HG02840 (cell line): ENCODE data around the gene TFDP1.
"Not testable (repeated sequence)": the region's sequence is repeated elsewhere in the genome, so short reads cannot be mapped to it uniquely, and the experiment has no call there.

Experiments
- ATAC-seq: cut with Tn5 transposase; IDR thresholded peaks from one replicate; pipeline ENCODE4 v1.9.1; 2021; ENCODE audit warnings: mild to moderate bottlenecking, moderate library complexity, moderate number of reproducible peaks; ENCODE audit not compliant: unreplicated experiment, low FRiP score

Gene TFDP1

DNA sequence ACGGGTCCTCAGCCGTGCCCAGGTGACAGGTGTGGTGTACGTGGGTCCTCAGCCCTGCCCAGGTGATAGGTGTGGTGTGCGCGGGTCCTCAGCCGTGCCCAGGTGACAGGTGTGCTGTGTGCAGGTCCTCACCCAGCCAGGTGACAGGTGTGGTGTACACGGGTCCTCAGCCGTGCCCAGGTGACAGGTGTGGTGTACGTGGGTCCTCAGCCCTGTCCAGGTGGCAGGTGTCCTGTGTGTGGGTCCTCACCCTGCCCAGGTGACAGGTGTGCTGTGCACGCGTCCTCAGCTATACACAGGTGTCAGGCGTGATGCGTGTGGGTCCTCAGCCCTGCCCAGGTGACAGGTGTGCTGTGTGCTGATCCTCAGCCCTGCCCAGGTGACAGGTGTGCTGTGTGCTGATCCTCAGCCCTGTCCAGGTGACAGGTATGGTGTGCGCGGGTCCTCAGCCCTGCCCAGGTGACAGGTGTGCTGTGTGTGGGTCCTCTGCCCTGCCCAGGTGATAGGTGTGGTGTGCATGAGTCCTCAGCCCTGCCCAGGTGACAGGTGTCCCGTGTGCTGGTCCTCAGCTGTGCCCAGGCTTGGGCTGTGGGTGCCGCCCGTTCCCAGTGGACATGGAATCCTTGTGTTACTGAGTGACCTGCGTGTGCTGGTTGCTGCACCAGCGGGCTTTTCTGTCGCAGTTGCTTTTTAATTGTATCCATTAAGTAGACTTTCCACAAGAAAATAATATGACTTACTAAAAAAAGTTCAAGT, 9.7 kb downstream of the TFDP1 start:
- not testable (repeated sequence) for ATAC-seq

DNA sequence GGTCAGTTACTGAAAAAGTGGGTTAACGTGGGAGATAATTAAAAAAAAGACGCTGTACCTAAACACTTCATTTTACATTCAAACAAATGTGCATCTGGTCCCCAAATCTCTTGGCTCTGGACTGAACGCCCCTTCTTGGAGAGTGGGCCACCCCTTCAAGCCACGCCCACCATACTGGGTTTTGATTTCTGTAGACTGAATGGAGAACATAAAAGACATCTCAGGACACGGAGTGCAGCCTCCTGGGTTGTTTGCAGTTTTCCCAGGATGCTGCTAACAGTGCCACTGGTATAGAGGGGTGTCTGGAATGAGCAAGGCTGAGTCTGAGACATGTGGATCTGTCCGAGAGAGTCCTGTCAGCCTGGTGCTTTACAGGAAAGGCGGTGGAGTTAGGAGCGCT, 10.6 kb downstream of the TFDP1 start:
- ATAC-seq, result no peak

DNA sequence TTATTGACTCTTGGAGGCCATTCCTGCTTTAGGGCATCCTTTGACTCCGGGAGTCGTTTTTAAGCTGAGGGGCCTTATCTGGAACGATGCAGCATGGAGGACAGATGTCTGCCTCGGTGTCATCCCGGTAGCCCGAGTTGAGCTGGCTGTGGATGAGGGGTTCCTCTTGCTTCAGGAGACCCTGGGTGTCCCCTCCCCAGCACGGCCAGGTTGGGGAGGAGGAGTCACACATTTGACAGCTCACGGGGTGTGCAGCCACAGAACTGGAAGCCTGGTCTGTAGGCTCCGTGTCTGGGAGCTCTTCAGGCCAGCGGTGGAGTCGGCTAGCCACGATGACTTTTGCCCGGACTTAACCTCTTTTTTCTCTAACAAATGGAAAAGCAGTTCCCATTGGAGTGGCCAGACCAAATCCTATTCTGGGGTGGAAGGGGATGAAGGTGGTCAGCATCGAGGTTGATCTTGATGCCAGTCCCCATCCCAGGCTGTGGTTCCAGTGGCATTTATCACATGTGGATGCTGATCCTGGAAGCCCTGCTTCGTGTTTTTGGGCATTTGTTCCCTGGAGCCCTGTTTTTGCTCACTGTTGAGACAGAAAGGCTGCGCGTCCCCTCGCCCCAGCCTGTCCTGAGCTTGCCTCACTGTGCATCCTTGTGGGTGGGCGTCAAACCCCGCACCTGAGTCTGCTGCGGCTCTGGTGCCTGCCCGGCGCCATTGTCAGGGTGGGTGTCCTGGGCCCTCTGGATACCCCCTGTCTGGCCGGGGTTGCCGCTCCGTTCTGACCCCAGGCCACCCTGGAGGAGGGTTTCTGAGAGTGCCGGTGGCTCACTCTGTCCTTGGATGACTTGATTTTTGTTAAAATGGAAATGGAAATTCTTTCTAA, 12.0 kb downstream of the TFDP1 start:
- no peak for ATAC-seq

DNA sequence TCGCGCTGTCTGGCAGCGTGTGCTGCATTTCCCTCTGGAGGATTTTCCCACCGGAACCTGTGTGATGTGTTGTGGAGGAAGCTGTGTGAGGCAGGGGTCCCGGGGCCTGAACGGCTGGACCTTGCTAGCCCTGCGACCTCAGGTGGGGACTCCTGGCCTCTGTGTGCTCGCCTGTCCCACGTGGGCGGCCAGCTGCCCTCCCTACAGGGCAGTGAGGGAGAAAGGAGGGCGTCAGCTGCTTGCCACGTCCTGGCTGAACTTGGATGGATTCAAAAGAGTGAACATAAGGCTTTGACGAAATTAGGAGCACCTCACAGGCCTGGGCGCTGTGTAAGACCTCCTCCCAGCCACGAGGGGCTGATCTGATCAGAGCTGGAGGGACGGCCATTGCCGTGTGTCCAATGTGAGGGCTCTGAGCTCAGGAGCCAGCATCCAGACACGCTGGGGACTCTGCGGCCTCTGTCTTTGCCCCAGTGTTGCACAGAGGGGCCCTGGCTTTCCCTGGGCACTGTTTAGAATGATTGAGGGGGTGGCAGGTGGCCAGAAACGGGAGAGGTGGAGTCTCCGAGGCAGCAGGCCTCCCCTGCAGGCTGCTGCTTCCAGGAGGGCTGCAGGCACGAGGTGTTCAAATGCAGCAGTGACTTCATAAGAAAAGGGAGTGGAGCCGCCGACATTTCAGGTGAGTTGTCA, 13.0 kb downstream of the TFDP1 start:
- ATAC-seq, result no peak

DNA sequence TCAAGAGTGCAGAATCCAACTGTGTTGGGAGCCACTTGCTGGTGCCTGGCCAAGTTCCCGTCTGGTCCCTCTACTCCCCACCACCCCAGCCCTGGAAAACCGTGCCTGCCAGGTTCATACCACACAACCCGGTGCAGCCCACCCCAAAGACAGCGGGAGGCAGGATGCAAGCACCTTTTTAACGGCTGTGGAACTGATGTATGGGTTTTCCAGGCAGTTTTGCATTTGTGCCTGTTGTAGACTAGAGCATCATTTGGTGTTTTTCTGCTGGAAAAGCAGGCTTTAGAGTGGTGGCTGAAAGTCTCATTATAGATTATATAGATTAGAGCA, 13.5 kb downstream of the TFDP1 start:
- no peak for ATAC-seq

DNA sequence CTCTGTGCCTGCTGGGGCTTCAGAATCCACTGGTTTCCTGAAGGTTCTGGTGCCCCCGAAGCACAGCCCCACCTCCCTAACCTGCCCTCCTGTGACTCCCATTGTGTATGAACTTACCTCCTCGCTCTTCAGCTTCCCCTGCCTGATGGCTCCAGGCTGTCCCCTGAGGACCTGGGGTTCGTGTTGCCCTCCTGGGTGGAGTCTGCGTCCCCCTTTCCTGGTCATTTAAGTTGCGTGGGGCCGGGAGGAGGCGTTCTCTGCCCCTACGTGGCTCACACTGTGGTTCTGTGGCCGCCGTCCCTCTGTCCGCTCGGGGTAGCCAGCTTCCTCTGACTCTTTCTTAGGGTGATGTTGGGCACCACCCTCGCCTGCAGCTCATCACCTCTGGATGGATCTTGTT, 13.9 kb downstream of the TFDP1 start:
- ATAC-seq, result no peak

DNA sequence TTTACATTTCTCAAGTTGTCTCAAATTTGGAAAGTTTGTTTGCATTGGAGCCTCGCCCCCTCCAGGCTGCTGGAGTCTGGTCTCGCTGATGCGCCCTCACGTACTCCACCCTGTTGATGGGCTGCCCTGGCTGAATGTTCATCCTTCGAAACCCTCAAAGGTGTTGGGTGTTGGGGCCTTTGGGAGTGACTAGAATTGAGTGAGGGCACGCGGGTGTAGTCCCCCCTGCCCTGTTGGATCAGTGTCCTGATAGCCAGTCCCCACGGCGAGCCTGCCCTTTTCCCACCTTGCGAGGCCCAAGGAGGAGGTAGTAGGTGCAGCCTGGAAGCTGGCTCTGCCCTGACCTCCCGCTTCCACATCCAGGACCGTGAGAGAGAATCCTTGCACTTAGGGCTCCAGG, 14.8 kb downstream of the TFDP1 start:
- ATAC-seq, result no peak

DNA sequence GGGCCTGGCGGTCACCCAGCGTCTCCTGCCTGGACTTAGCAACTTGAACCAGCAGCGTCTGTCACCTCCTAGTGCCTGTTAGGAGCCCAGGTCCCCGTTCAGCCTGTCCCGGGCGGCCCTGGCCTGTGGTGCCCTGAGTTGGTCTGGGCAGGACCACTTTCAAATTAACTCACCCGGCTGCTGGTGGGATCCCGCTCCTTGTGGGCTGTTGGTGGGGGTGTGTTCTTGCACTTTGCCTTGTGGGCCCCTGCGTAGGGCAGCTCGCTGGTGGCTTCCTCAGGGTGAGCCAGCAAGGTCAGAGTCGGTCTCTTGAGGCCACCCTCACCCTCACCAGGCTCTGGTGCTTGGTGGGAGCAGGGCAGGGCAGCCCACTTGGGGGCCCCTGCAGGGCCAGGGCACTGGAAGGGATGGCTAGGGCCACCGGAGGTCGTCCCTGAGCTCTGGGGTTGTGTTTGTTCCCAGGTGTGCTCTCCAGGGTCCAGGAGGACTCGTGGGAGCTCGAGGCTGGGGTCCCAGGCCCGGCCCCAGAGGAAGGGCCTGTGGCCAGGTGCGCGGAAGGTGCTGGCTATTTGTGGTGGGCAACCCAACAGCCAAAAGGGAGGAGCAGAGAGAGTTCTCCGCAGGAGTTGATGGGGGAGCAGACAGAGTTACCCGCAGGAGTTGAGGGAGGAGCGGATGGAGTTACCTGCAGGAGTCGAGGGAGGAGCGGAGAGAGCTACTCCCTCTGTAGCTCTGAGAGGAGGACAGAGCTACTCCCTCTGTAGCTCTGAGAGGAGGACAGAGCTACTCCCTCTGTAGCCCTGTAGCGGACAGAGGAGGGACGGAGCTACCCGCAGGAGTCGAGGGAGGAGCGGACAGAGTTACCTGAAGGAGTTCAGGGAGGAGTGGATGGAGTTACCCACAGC, 16.9 kb downstream of the TFDP1 start:
- ATAC-seq, result no peak

DNA sequence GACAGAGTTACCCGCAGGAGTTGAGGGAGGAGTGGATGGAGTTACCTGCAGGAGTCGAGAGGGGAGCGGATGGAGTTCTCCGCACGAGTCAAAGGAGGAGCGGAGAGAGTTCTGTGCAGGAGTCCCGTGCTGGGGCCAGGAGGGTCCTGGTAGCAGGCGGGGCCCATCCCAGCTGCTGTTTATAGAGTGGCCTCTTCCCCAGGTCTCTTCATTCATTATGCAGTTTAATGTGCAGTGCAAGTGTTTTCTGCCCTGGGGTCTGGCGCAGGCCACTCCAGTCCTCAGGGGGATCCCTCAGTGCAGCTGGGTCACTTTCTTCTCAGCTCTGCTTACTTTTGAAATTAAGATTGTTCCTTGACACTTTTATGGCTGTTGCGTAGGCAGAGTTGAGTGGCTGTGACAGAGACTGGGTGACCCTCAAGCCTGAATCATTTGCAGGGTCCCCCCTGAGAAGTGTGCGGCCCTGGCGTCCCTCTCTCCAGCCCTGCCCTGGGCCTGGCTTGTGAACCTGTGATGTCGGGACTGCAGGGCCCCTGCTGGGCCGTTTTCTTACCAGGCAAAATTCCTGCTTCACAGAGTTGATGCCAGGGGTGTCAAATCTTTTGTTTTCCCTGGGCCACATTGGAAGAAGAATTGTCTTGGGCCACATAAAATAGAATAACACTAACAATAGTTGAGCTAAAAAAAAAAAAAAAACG, 17.9 kb downstream of the TFDP1 start:
- no peak for ATAC-seq

DNA sequence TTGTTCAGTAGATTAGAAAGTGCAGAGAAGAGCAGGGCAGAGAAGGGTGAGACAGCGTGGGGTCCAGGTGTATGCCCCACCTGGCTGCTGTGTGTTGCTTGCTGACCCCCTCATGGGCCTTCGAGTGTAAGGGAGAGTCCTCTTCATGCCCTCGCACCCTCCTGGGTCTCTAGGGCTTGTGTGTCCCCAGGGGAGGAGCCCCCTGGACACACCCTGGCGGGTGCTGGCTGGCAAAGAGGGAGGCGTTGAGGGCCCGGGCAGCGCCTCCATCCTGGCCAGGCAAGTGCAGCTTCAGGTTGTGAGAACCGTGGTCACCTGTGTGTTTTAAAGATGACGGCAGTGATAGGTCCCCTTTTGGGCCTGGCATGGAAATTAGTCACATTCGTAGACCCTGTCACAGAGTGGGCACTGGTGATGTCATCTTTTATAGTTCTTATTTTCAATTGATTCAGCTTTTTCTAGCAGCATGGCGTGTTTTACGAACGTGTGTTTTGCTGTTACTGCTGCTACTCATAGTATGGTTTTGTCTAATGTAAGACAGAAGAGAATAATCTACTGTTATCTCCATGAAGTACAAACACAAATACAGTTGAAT, 18.7 kb downstream of the TFDP1 start:
- ATAC-seq, result no peak

DNA sequence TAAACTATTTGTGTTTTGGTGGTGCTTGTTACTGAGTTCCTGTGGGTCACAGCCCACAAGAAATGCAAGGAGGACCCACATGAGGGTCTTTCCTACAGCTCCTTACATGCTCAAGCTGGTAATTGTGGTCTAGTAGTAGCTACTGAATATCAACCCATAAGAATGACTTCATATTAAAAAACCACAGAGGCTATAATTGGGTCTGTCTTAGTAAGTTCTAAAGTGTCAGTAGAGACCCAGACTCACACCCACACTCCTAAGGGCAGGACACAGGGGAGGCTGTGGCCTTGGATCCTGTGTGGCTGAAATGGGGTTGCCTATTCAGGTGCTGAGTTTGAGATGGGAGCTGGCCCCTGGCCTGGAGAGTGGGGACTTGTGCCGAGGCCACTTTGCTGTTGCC, 19.6 kb downstream of the TFDP1 start:
- no peak for ATAC-seq

DNA sequence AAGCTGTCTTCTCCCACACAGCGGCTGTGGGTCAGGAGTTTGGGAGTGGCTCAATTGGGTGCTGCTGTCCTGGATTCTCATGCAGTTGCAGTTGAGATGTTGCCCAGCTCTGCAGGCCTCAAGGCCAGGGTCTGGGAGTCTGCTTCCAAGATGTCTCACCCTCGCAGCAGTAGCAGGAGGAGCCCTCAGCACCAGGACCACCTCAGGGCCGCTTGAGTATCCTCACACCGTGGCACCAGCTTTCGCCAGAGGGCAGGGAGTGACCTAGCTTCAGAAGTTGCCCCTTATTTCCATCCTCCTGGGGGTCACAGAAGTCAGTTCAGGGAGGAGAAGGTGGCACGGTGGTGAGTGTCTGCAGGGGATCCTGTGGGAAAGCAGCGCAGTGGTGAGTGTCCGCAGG, 20.9 kb downstream of the TFDP1 start:
- no peak for ATAC-seq

DNA sequence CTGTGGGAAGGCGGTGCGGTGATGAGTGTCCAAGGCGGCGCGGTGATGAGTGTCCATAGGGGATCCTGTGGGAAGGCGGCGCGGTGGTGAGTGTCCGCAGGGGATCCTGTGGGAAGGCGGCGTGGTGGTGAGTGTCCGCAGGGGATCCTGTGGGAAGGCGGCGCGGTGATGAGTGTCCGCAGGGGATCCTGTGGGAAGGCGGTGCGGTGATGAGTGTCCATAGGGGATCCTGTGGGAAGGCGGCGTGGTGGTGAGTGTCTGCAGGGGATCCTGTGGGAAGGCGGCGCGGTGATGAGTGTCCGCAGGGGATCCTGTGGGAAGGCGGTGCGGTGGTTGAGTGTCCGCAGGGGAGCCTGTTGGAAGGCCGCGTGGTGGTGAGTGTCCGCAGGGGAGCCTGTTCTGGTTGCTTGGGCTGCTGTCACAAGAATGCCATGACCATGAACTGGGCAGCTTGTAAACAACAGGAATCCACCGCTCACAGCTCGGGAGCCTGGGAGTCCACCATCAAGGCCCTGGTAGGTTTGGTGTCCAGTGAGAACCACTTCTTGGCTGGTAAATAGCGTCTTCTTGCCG, 21.4 kb downstream of the TFDP1 start:
- ATAC-seq, result no peak

DNA sequence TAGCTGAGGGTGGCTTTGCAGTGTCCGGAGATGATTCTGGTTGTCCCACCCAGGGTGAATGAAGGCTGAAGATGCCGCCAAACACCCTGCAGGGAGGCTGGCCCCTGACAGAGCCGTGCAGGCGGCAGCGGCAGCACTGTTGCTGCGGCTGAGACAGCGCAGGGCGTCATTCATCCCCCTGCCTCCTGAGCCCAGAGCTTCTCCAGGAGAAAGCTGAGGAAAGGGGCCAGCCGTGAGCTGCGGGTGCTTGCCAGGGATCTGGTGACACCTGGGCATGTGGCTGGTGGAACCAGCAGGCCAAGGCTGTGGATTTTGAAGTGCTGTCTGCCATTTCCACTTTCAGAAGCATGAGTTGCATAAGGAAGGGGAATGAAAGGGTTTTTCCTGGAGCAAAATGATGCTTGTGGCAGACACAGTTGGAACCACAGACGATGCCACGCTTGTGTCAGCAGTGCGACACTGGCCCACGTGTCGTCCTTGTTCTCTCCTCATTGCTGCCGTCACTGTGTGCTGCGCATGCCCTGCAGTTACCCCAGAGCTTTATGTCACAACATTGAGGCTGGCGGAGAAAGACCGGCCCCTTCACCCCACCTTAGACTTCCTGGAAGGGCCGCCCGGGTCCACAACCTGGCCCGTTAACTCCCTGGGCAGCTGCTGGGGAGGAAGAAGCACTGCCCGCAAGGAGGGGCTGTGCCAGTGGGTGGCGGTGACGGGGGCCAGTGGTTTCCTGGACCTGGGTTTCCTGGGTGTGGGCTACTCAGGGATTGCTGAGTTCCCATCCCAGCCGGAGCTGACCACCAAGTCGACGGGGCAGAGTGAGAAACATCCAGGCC, 22.7 kb downstream of the TFDP1 start:
- ATAC-seq, result no peak

DNA sequence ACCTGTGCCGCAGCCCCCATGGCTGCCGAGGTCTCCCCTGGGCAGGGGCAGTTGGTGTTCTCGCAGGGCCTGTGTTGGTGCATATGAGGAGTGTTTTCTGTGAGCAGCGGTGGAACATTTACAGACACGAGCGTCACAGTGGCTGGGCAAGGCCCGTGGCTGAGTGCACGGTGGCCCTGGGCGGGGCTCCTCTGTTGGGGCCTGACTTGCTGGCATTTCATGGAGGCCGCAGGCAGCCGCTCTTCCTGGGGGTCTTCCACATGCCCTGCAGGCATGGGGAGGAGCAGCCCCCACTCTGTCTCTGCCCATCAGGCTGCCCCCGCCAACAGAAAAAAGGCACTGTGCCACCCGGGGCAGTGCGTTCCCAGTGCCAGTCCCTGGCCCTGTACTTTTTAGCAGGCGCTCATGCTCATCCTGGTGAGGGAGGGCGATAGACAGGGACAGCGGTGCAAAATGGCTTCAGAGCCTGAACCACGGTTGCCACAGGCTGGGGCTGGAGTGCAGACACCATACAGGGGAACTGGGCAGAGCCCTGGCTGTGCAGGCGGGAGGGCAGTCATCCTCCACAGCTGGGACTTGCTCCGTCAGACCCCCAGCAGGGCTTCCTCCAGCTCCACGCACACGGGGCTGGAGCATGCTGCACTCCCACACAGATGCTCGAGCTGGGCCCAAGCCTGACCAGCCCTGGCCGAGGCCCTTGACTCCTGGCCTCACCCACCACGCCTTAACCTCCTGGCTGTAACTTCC, 23.5 kb downstream of the TFDP1 start:
- no peak for ATAC-seq

DNA sequence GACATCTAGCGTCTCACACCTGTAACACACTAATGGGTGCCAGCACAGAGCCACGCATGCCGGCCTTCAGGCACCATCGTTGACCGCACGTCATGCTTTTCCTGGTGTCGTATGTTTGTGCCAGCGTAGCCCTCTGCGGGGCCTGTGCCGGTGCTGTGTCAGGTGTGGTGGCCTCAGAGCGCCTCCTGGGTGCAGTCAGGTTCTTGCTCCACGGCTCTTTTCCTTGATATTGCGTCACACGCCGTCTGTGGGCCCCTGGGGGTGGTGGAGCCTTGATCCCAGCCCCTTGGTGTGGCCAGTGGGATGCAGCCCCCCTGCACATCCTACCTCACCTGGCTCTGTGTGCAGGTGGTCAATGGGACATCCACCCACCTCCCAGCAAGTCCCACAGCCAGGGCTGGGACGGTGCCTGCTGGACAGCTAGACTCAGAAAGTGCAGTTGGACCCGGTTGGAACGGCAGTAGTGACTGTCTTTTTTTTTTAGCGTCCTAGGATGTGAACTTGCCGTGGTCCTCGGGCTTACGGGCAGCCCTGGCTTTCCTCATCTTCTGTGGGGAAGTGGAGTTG, 24.5 kb downstream of the TFDP1 start:
- no peak for ATAC-seq

DNA sequence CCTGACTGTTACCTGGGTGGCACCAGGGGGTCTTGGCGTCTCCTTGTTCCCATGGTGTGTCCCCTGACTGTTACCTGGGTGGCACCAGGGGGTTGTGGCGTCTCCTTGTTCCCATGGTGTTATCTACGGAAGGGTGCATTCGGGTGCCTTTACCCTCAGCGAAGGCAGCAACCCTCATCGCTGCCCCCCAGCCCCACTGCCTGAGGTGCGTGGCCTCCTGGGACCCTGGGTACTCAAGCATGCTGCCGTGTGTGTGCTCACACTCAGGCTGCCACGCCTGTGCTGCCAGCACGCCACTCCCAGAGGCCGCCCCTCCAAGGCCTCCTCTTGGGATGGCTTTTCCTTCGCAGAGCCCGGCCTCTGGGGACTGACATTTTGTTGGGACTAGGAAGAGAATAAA, 25.1 kb downstream of the TFDP1 start:
- ATAC-seq, result no peak
